HepG2 (cell line): ENCODE results near the gene ARFGAP2. TPM values are rescaled to one million over a fixed set of nuclear protein-coding genes. Genes with fewer than 3 reads are reported as not detected.

ENCODE experiments used
- ARNT2 ChIP-seq: sonication (generic); formaldehyde crosslinking; IDR thresholded peaks from 2 replicates; pipeline ENCODE4 v1.8.0; 2022; ENCODE audit warnings: mild to moderate bottlenecking, low read depth, missing genetic modification reagents, moderate library complexity
- HOXA5 ChIP-seq: sonication (generic); formaldehyde crosslinking; IDR thresholded peaks from 2 replicates; pipeline ENCODE4 v1.4.0; 2020; ENCODE audit warnings: missing genetic modification reagents
- MEIS2 ChIP-seq: sonication (generic); formaldehyde crosslinking; IDR thresholded peaks from 2 replicates; pipeline ENCODE4 v1.9.0; 2021; ENCODE audit warnings: mild to moderate bottlenecking, missing genetic modification reagents
- MTA3 ChIP-seq: sonication (generic); formaldehyde crosslinking; IDR thresholded peaks from 2 replicates; pipeline ENCODE4 v1.4.0; 2020; ENCODE audit warnings: missing genetic modification reagents
- MYC ChIP-seq: sonication (generic); formaldehyde crosslinking; IDR thresholded peaks from 2 replicates; pipeline ENCODE4 v1.9.0; 2021; ENCODE audit warnings: missing genetic modification reagents, borderline replicate concordance
- PHF8 ChIP-seq: sonication (generic); formaldehyde crosslinking; IDR thresholded peaks from 2 replicates; pipeline ENCODE4 v1.5.0; 2020; ENCODE audit warnings: missing genetic modification reagents
- SAFB2 ChIP-seq: sonication (generic); formaldehyde crosslinking; IDR thresholded peaks from 2 replicates; pipeline ENCODE4 v1.5.1; 2020; ENCODE audit warnings: missing genetic modification reagents, low read depth, mild to moderate bottlenecking, borderline replicate concordance
- TAF1 ChIP-seq: sonication (generic); formaldehyde crosslinking; IDR thresholded peaks from 2 replicates; pipeline ENCODE4 v1.4.0; 2020; ENCODE audit warnings: missing genetic modification reagents
- ZBED4 ChIP-seq: sonication (generic); formaldehyde crosslinking; IDR thresholded peaks from 2 replicates; pipeline ENCODE4 v1.4.0; 2020; ENCODE audit warnings: missing genetic modification reagents, borderline replicate concordance
- ZNF205 ChIP-seq: IDR thresholded peaks from 2 replicates; pipeline ENCODE4 v1.6.1; 2018; ENCODE audit warnings: missing biosample characterization, missing genetic modification reagents
- ZNF331 ChIP-seq: sonication (generic); formaldehyde crosslinking; IDR thresholded peaks from 2 replicates; pipeline ENCODE4 v1.4.0; 2020; ENCODE audit warnings: missing genetic modification reagents
- ZNF674 ChIP-seq: sonication (generic); formaldehyde crosslinking; IDR thresholded peaks from 2 replicates; pipeline ENCODE4 v1.5.0; 2020; ENCODE audit warnings: low read depth, mild to moderate bottlenecking, missing genetic modification reagents
- ZNF746 ChIP-seq: sonication (generic); formaldehyde crosslinking; IDR thresholded peaks from 2 replicates; pipeline ENCODE4 v1.8.0; 2022; ENCODE audit warnings: mild to moderate bottlenecking, missing genetic modification reagents
- ZNF75D ChIP-seq: sonication (generic); formaldehyde crosslinking; IDR thresholded peaks from 2 replicates; pipeline ENCODE4 v1.8.1; 2023; ENCODE audit warnings: missing genetic modification reagents, mild to moderate bottlenecking, borderline replicate concordance
- ZNF770 ChIP-seq: sonication (generic); formaldehyde crosslinking; IDR thresholded peaks from 2 replicates; pipeline ENCODE4 v1.5.0; 2020; ENCODE audit warnings: mild to moderate bottlenecking, missing genetic modification reagents
- ZSCAN12 ChIP-seq: sonication (generic); formaldehyde crosslinking; IDR thresholded peaks from 2 replicates; pipeline ENCODE4 v1.9.0; 2021; ENCODE audit warnings: mild to moderate bottlenecking, missing genetic modification reagents
- polyA plus RNA-seq, 8 experiments: library from polyadenylated mRNA; depleted of rRNA in 3 of 8; stranded (reverse) in 7 of 8; unstranded in 1 of 8; fragments of >200 nt; fragmentation: Illumina TruSeq in 4 of 8; extraction: Trizol in 4 of 8; gene quantifications; 2 replicates each; pipeline versions ENCODE4 v1.2.1 to v1.2.3, GENCODE V29; 2011 to 2016; ENCODE audit warnings: low read depth in 4 of 8, missing spikeins in 1 of 8, mixed read lengths in 1 of 8; ENCODE audit not compliant: insufficient read depth in 1 of 8
- total RNA-seq, 5 experiments: library from RNA; depleted of rRNA; stranded (reverse); fragments of >200 nt; fragmentation: Illumina TruSeq; extraction: Trizol; gene quantifications; 2 replicates each; pipeline ENCODE4 v1.2.3, GENCODE V29; 2016; ENCODE audit warnings: low read depth in 1 of 5
- TF ChIP-seq, protein P1 (sequence below): sonication (generic); formaldehyde crosslinking; IDR thresholded peaks from 2 replicates; pipeline ENCODE4 v1.5.0; 2020; ENCODE audit warnings: mild to moderate bottlenecking, missing genetic modification reagents
- TF ChIP-seq, protein P2 (sequence below): sonication (generic); formaldehyde crosslinking; IDR thresholded peaks from 2 replicates; pipeline ENCODE4 v1.4.0; 2020; ENCODE audit warnings: missing genetic modification reagents

Gene ARFGAP2
- total and polyA plus RNA-seq, 2 of the 13 experiments (the other 11 are each of a cell fraction or from before 2014, with no cell fraction given) = 32.3 to 75.3 TPM

DNA sequence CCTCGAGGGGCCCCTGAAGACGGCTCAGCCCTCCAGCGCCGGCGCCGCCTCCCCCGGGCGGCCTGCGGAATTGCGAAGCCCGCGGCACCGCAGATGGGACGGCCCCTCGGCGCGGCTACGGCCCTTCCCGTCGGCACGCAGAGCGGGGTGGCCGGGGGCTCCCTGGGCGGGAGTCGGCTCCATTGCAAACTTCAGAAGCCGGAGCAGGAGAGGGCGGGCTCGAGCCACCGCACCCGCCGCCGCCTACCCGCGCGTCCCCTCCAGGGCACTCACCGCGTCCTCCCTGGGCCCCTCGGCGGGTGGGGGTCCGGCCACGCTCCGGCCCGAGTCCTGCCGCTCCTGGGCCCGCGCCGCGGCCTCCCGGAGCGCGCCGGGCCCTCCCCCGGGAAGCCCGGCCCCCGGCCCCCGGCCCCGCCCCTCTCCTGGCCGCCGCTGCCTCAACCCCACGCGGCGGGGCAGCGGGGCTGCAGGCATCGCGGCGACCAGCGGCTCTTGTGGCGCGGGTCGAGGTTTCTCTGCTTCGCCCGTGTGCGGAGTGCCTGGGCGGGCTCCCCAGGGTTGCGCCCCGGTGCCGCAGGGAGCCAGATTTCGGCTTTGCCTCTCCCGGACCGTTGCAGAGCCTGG lies 9.5 kb upstream of the ARFGAP2 start, which contains the start of gene PACSIN3 (continued):
- peak; percentile 34; the same call in 1 of the 2 replicates for TF ChIP-seq ZBED4 (CRISPR knock-in tag)
- TF ChIP-seq HOXA5 (CRISPR knock-in tag) = 0 out of 2 replicates have a peak, but pooled peaks have one; percentile 33
- no peak for TF ChIP-seq MTA3 (CRISPR knock-in tag)
- TF ChIP-seq ZNF746 (CRISPR knock-in tag) = no peak
- TF ChIP-seq ZNF674 (CRISPR knock-in tag) = peak; percentile 12; the same call in 1 of the 2 replicates
- TF ChIP-seq ZNF75D (CRISPR knock-in tag) = no peak
- peak; percentile 64 for TF ChIP-seq PHF8
- 0 out of 2 replicates have a peak, but pooled peaks have one; percentile 14 for TF ChIP-seq MEIS2 (CRISPR knock-in tag)
- TF ChIP-seq ZNF331 (CRISPR knock-in tag) = no peak
- no peak for TF ChIP-seq SAFB2 (CRISPR knock-in tag)
- peak; percentile 26 for TF ChIP-seq TAF1 (CRISPR knock-in tag)
- TF ChIP-seq, protein P1, sequence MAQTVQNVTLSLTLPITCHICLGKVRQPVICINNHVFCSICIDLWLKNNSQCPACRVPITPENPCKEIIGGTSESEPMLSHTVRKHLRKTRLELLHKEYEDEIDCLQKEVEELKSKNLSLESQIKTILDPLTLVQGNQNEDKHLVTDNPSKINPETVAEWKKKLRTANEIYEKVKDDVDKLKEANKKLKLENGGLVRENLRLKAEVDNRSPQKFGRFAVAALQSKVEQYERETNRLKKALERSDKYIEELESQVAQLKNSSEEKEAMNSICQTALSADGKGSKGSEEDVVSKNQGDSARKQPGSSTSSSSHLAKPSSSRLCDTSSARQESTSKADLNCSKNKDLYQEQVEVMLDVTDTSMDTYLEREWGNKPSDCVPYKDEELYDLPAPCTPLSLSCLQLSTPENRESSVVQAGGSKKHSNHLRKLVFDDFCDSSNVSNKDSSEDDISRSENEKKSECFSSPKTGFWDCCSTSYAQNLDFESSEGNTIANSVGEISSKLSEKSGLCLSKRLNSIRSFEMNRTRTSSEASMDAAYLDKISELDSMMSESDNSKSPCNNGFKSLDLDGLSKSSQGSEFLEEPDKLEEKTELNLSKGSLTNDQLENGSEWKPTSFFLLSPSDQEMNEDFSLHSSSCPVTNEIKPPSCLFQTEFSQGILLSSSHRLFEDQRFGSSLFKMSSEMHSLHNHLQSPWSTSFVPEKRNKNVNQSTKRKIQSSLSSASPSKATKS (CRISPR knock-in tag) = no peak
- 0 out of 2 replicates have a peak, but pooled peaks have one; percentile 3 for TF ChIP-seq ZNF770 (CRISPR knock-in tag)
- TF ChIP-seq ZSCAN12 = no peak
- peak; percentile 39; the same call in 1 of the 2 replicates for TF ChIP-seq MYC
- TF ChIP-seq, protein P2, sequence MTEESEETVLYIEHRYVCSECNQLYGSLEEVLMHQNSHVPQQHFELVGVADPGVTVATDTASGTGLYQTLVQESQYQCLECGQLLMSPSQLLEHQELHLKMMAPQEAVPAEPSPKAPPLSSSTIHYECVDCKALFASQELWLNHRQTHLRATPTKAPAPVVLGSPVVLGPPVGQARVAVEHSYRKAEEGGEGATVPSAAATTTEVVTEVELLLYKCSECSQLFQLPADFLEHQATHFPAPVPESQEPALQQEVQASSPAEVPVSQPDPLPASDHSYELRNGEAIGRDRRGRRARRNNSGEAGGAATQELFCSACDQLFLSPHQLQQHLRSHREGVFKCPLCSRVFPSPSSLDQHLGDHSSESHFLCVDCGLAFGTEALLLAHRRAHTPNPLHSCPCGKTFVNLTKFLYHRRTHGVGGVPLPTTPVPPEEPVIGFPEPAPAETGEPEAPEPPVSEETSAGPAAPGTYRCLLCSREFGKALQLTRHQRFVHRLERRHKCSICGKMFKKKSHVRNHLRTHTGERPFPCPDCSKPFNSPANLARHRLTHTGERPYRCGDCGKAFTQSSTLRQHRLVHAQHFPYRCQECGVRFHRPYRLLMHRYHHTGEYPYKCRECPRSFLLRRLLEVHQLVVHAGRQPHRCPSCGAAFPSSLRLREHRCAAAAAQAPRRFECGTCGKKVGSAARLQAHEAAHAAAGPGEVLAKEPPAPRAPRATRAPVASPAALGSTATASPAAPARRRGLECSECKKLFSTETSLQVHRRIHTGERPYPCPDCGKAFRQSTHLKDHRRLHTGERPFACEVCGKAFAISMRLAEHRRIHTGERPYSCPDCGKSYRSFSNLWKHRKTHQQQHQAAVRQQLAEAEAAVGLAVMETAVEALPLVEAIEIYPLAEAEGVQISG = peak; percentile 8; the same call in 1 of the 2 replicates
- TF ChIP-seq ARNT2 (CRISPR knock-in tag) = peak; percentile 11; the same call in 1 of the 2 replicates
- no peak for TF ChIP-seq ZNF205 (CRISPR knock-in tag)
